ENCODE results near the gene THSD4.

Gene THSD4

DNA sequence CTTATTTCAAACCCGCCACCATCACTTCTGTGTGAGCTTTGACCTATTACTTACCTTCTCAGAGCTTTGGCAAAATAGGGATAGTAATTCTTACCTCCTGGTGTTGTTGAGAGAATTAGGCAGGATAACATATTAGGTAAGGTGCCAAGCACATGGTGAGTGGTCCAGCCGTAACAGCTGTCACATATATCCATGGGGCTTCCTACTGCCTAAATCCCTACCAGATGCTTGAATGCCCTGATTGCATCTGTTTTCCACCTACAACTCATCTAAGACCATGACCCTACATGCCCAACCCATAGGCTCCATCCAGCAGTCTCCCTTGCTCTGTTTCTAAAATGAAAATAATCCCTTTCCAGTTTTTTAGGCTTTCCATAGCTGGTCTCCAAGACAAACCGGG, 532.8 kb downstream of the THSD4 start:
- Histone ChIP-seq H3F3A (ENCODE audit: insufficient read depth, low read length) (no peaks in the 10 kb centered on the region), H3K79me2 (ENCODE audit: insufficient read depth, low read length) (no peaks in the 10 kb centered on the region), H3K36me3 (ENCODE audit: insufficient read depth, low read length) (no peaks in the 10 kb centered on the region), H3K9ac (ENCODE audit: low read length) (no peak overlapping the region), H3K4me1 (ENCODE audit: insufficient read depth, low read length, severe bottlenecking) (no peaks in the 10 kb centered on the region), H3K4me2 (ENCODE audit: low read length) (no peak overlapping the region), H3K9me3 (ENCODE audit: low read length) (no peaks in the 10 kb centered on the region), H4K20me1 (ENCODE audit: insufficient read depth, low read length) (no peaks in the 10 kb centered on the region), H3K4me3 (ENCODE audit: low read depth, low read length, poor library complexity, severe bottlenecking) (no peak overlapping the region), H2AFZ (ENCODE audit: low read length) (no peak overlapping the region), H3K27me3 (ENCODE audit: insufficient read depth, low read length) (no peaks in the 10 kb centered on the region), H3K9me2 (ENCODE audit: low read depth, low read length) (no peaks in the 10 kb centered on the region), H3K27ac (ENCODE audit: low read depth, low read length, poor library complexity, severe bottlenecking) (no peak overlapping the region)
- TF ChIP-seq EZH2 (IDR thresholded peaks at IDR 0.05; ENCODE audit: borderline replicate concordance, low read length) (no peak), CTCF (IDR thresholded peaks at IDR 0.05; ENCODE audit: low read length) (no peak)

GRCh38 chr15:71649894-71650293, 534.6 kb downstream of the THSD4 start:
- Histone ChIP-seq H3K4me2 (ENCODE audit: low read length) (no peak overlapping the region), H3K79me2 (ENCODE audit: insufficient read depth, low read length) (no peaks in the 10 kb centered on the region), H3K36me3 (ENCODE audit: insufficient read depth, low read length) (no peaks in the 10 kb centered on the region), H4K20me1 (ENCODE audit: insufficient read depth, low read length) (no peaks in the 10 kb centered on the region), H3K9ac (ENCODE audit: low read length) (no peak overlapping the region), H3K4me1 (ENCODE audit: insufficient read depth, low read length, severe bottlenecking) (no peaks in the 10 kb centered on the region), H3K27me3 (ENCODE audit: insufficient read depth, low read length) (no peaks in the 10 kb centered on the region), H3F3A (ENCODE audit: insufficient read depth, low read length) (no peaks in the 10 kb centered on the region), H3K9me2 (ENCODE audit: low read depth, low read length) (no peaks in the 10 kb centered on the region), H3K4me3 (ENCODE audit: low read depth, low read length, poor library complexity, severe bottlenecking) (no peak overlapping the region), H3K9me3 (ENCODE audit: low read length) (no peaks in the 10 kb centered on the region), H2AFZ (ENCODE audit: low read length) (no peak overlapping the region), H3K27ac (ENCODE audit: low read depth, low read length, poor library complexity, severe bottlenecking) (no peak overlapping the region)
- TF ChIP-seq CTCF (IDR thresholded peaks at IDR 0.05; ENCODE audit: low read length), result no peak
- no peak for TF ChIP-seq EZH2 (IDR thresholded peaks at IDR 0.05; ENCODE audit: borderline replicate concordance, low read length)

GRCh38 chr15:71650603-71651002, 535.3 kb downstream of the THSD4 start:
- H3K4me1 ChIP-seq (ENCODE audit: insufficient read depth, low read length, severe bottlenecking), result no peaks in the 10 kb centered on the region
- no peaks in the 10 kb centered on the region for H3K27me3 ChIP-seq (ENCODE audit: insufficient read depth, low read length)
- no peaks in the 10 kb centered on the region for H3K36me3 ChIP-seq (ENCODE audit: insufficient read depth, low read length)
- no peaks in the 10 kb centered on the region for H3K9me2 ChIP-seq (ENCODE audit: low read depth, low read length)
- H3K4me3 ChIP-seq (ENCODE audit: low read depth, low read length, poor library complexity, severe bottlenecking), result no peak overlapping the region
- H2AFZ ChIP-seq (ENCODE audit: low read length), result no peak overlapping the region
- no peaks in the 10 kb centered on the region for H3K79me2 ChIP-seq (ENCODE audit: insufficient read depth, low read length)
- no peak overlapping the region for H3K4me2 ChIP-seq (ENCODE audit: low read length)
- no peaks in the 10 kb centered on the region for H3F3A ChIP-seq (ENCODE audit: insufficient read depth, low read length)
- no peak overlapping the region for H3K27ac ChIP-seq (ENCODE audit: low read depth, low read length, poor library complexity, severe bottlenecking)
- H3K9me3 ChIP-seq (ENCODE audit: low read length), result no peaks in the 10 kb centered on the region
- H3K9ac ChIP-seq (ENCODE audit: low read length), result no peak overlapping the region
- TF ChIP-seq CTCF (IDR thresholded peaks at IDR 0.05; ENCODE audit: low read length) (no peak), EZH2 (IDR thresholded peaks at IDR 0.05; ENCODE audit: borderline replicate concordance, low read length) (no peak)
- no peaks in the 10 kb centered on the region for H4K20me1 ChIP-seq (ENCODE audit: insufficient read depth, low read length)
